ENCODE measurements around the gene CST7.
"Not testable (repeated sequence)": the region's sequence is repeated elsewhere in the genome, so short reads cannot be mapped to it uniquely, and the experiment has no call there.

CST7 gene

GRCh38 chr20:24936526-24937407, 12.3 kb upstream of the CST7 start:
- H3K27ac ChIP-seq (ENCODE audit: insufficient read depth, low read depth, low read length, poor library complexity, severe bottlenecking) = no peak overlapping the region
- no peak overlapping the region for H3K4me3 ChIP-seq (ENCODE audit: insufficient read depth, low read depth, low read length)
- WGBS, 2 experiments = 88% methylated on average over 7 of the region's 7 CpGs
- no peaks in the 10 kb centered on the region for H3K36me3 ChIP-seq (ENCODE audit: control insufficient read depth, insufficient read depth, low read length)
- no peaks in the 10 kb centered on the region for H3K27me3 ChIP-seq (ENCODE audit: control insufficient read depth, insufficient read depth, low read length, poor library complexity, severe bottlenecking)
- H3K4me1 ChIP-seq (ENCODE audit: control insufficient read depth, insufficient read depth, low read length) = no peaks in the 10 kb centered on the region
- H3K9me3 ChIP-seq (ENCODE audit: control insufficient read depth, low read length) = no peaks in the 10 kb centered on the region

- 90 to 95% methylated on average over 1 of the region's 1 CpG for WGBS, 2 experiments
- Histone ChIP-seq H3K9me3 (ENCODE audit: control insufficient read depth, low read length) (no peaks in the 10 kb centered on the region), H3K36me3 (ENCODE audit: control insufficient read depth, insufficient read depth, low read length) (no peaks in the 10 kb centered on the region), H3K4me1 (ENCODE audit: control insufficient read depth, insufficient read depth, low read length) (no peaks in the 10 kb centered on the region), H3K27ac (ENCODE audit: insufficient read depth, low read depth, low read length, poor library complexity, severe bottlenecking) (no peak overlapping the region), H3K27me3 (ENCODE audit: control insufficient read depth, insufficient read depth, low read length, poor library complexity, severe bottlenecking) (no peaks in the 10 kb centered on the region), H3K4me3 (ENCODE audit: insufficient read depth, low read depth, low read length) (no peak overlapping the region)
These were observed 11.5 kb upstream of the CST7 start for GRCh38 chr20:24937579-24937978.

GRCh38 chr20:24938498-24938897, 10.6 kb upstream of the CST7 start:
- H3K27ac ChIP-seq (ENCODE audit: insufficient read depth, low read depth, low read length, poor library complexity, severe bottlenecking) = no peak overlapping the region

GRCh38 chr20:24939036-24939435, 10.0 kb upstream of the CST7 start:
- WGBS, 2 experiments = 78 to 81% methylated on average over 4 of the region's 4 CpGs
- H3K27ac ChIP-seq (ENCODE audit: insufficient read depth, low read depth, low read length, poor library complexity, severe bottlenecking) = no peak overlapping the region
- H3K36me3 ChIP-seq (ENCODE audit: control insufficient read depth, insufficient read depth, low read length) = no peaks in the 10 kb centered on the region
- H3K4me1 ChIP-seq (ENCODE audit: control insufficient read depth, insufficient read depth, low read length) = no peaks in the 10 kb centered on the region
- no peaks in the 10 kb centered on the region for H3K9me3 ChIP-seq (ENCODE audit: control insufficient read depth, low read length)
- H3K27me3 ChIP-seq (ENCODE audit: control insufficient read depth, insufficient read depth, low read length, poor library complexity, severe bottlenecking) = no peaks in the 10 kb centered on the region
- H3K4me3 ChIP-seq (ENCODE audit: insufficient read depth, low read depth, low read length) = no peak overlapping the region

More at GRCh38 chr20:24938498-24938897, 10.6 kb upstream of the CST7 start:
- H3K4me3 ChIP-seq (ENCODE audit: insufficient read depth, low read depth, low read length) = no peak overlapping the region
- H3K36me3 ChIP-seq (ENCODE audit: control insufficient read depth, insufficient read depth, low read length) = no peaks in the 10 kb centered on the region
- WGBS, 2 experiments = 90 to 94% methylated on average over 5 of the region's 5 CpGs
- H3K27me3 ChIP-seq (ENCODE audit: control insufficient read depth, insufficient read depth, low read length, poor library complexity, severe bottlenecking) = no peaks in the 10 kb centered on the region
- no peaks in the 10 kb centered on the region for H3K4me1 ChIP-seq (ENCODE audit: control insufficient read depth, insufficient read depth, low read length)
- H3K9me3 ChIP-seq (ENCODE audit: control insufficient read depth, low read length) = no peaks in the 10 kb centered on the region

DNA sequence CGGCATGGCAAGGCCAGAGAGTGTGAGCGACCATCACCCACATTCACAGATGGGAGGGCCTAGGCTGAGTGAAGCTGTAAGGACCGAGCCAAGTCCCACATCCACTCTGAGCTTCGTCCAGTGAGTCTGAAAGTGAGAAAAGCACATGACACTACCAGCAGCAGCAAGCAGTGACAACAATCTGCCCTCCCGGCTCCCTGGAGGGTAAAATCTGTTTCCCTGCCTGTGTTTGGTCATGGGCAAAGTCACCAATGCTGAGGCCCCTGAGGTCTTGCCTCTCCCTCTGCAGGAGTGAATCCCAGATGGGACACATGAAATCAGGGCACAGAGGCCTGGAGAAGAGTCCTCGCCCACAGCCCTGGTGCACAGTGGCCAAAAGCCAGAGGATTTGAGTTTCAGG, 6.4 kb upstream of the CST7 start:
- Histone ChIP-seq H3K4me1 (ENCODE audit: control insufficient read depth, insufficient read depth, low read length) (no peaks in the 10 kb centered on the region), H3K4me3 (ENCODE audit: insufficient read depth, low read depth, low read length) (no peak overlapping the region), H3K27ac (ENCODE audit: insufficient read depth, low read depth, low read length, poor library complexity, severe bottlenecking) (no peak overlapping the region), H3K36me3 (ENCODE audit: control insufficient read depth, insufficient read depth, low read length) (no peaks in the 10 kb centered on the region), H3K27me3 (ENCODE audit: control insufficient read depth, insufficient read depth, low read length, poor library complexity, severe bottlenecking) (no peaks in the 10 kb centered on the region), H3K9me3 (ENCODE audit: control insufficient read depth, low read length) (no peaks in the 10 kb centered on the region)
- WGBS, 2 experiments = 90 to 94% methylated on average over 6 of the region's 6 CpGs

GRCh38 chr20:24943196-24943595, 5.9 kb upstream of the CST7 start:
- H3K36me3 ChIP-seq (ENCODE audit: control insufficient read depth, insufficient read depth, low read length) = no peaks in the 10 kb centered on the region

GRCh38 chr20:24943731-24944130, 5.3 kb upstream of the CST7 start:
- Histone ChIP-seq H3K4me1 (ENCODE audit: control insufficient read depth, insufficient read depth, low read length) (no peaks in the 10 kb centered on the region), H3K4me3 (ENCODE audit: insufficient read depth, low read depth, low read length) (no peak overlapping the region), H3K36me3 (ENCODE audit: control insufficient read depth, insufficient read depth, low read length) (no peaks in the 10 kb centered on the region), H3K9me3 (ENCODE audit: control insufficient read depth, low read length) (no peaks in the 10 kb centered on the region), H3K27me3 (ENCODE audit: control insufficient read depth, insufficient read depth, low read length, poor library complexity, severe bottlenecking) (no peaks in the 10 kb centered on the region), H3K27ac (ENCODE audit: insufficient read depth, low read depth, low read length, poor library complexity, severe bottlenecking) (no peak overlapping the region)
- WGBS, 2 experiments = 67 to 83% methylated on average over 3 of the region's 3 CpGs

More at GRCh38 chr20:24943196-24943595, 5.9 kb upstream of the CST7 start:
- Histone ChIP-seq H3K9me3 (ENCODE audit: control insufficient read depth, low read length) (no peaks in the 10 kb centered on the region), H3K4me1 (ENCODE audit: control insufficient read depth, insufficient read depth, low read length) (no peaks in the 10 kb centered on the region), H3K27ac (ENCODE audit: insufficient read depth, low read depth, low read length, poor library complexity, severe bottlenecking) (no peak overlapping the region), H3K27me3 (ENCODE audit: control insufficient read depth, insufficient read depth, low read length, poor library complexity, severe bottlenecking) (no peaks in the 10 kb centered on the region), H3K4me3 (ENCODE audit: insufficient read depth, low read depth, low read length) (no peak overlapping the region)
- 95% methylated on average over 4 of the region's 4 CpGs for WGBS, 2 experiments

GRCh38 chr20:24946376-24946775, 2.7 kb upstream of the CST7 start:
- not testable (repeated sequence) for H3K36me3 ChIP-seq (ENCODE audit: control insufficient read depth, insufficient read depth, low read length); H3K27me3 ChIP-seq (ENCODE audit: control insufficient read depth, insufficient read depth, low read length, poor library complexity, severe bottlenecking); H3K27ac ChIP-seq (ENCODE audit: insufficient read depth, low read depth, low read length, poor library complexity, severe bottlenecking); H3K4me1 ChIP-seq (ENCODE audit: control insufficient read depth, insufficient read depth, low read length); H3K9me3 ChIP-seq (ENCODE audit: control insufficient read depth, low read length); H3K4me3 ChIP-seq (ENCODE audit: insufficient read depth, low read depth, low read length)
- 70 to 88% methylated on average over 1 of the region's 1 CpG for WGBS, 2 experiments

- H3K4me3 ChIP-seq (ENCODE audit: insufficient read depth, low read depth, low read length); H3K9me3 ChIP-seq (ENCODE audit: control insufficient read depth, low read length); H3K36me3 ChIP-seq (ENCODE audit: control insufficient read depth, insufficient read depth, low read length); H3K27ac ChIP-seq (ENCODE audit: insufficient read depth, low read depth, low read length, poor library complexity, severe bottlenecking); H3K4me1 ChIP-seq (ENCODE audit: control insufficient read depth, insufficient read depth, low read length); H3K27me3 ChIP-seq (ENCODE audit: control insufficient read depth, insufficient read depth, low read length, poor library complexity, severe bottlenecking): not testable (repeated sequence)
- WGBS, 2 experiments = 83 to 96% methylated on average over 4 of the region's 4 CpGs
These were observed 602 bp upstream of the CST7 start for GRCh38 chr20:24948396-24948938.

- Histone ChIP-seq H3K36me3 (ENCODE audit: control insufficient read depth, insufficient read depth, low read length) (no peaks in the 10 kb centered on the region), H3K9me3 (ENCODE audit: control insufficient read depth, low read length) (no peaks in the 10 kb centered on the region), H3K4me3 (ENCODE audit: insufficient read depth, low read depth, low read length) (no peak overlapping the region), H3K27ac (ENCODE audit: insufficient read depth, low read depth, low read length, poor library complexity, severe bottlenecking) (no peak overlapping the region), H3K27me3 (ENCODE audit: control insufficient read depth, insufficient read depth, low read length, poor library complexity, severe bottlenecking) (no peaks in the 10 kb centered on the region), H3K4me1 (ENCODE audit: control insufficient read depth, insufficient read depth, low read length) (no peaks in the 10 kb centered on the region)
- WGBS, 2 experiments = 66 to 68% methylated on average over 6 of the region's 6 CpGs
These were observed 673 bp downstream of the CST7 start for GRCh38 chr20:24949756-24950127.
